Measurements from ENCODE around the gene DMAC1.

The DMAC1 gene

DNA sequence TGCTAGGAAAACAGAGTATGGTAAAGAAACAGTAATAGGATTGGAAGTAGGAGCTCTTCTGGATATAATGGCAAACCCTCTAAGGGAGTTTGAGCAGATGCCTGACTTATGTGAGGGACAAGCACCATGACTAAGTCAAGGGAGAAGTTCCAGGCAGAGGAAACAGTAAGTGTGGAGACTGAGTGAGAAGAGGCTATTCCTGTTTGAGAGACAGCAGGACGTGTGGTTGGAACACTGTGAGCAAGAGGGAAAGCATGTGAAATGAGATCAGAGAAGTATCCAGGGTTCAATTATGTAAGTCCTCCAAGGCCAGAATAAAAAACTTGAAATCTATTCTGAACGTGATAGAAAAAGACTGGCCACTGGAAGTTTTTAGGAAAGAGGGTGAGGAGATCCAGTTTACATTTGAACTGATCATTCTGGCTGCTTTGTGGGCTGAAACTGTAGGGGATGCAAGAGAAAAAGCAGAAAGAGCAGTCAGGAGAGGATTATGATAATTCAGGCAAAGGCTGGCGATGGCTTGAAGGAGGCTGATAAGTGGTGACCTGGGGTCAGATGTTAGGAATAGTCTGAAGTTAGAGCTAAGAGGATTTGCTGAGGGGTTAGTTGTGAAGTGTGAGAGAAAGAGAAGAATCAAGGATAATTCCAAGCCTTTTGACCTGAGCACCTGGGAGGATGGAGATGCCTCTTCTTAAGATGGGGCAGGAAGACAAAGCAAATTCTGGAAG is 19.2 kb downstream of the DMAC1 start:
- no peak for DNase-seq (ENCODE audit: low spot score)
- in situ Hi-C loops (cut with MboI; ENCODE audit: low pct_unique_long_range_greater_than_20kb, low sequenced_read_pairs, unreplicated experiment) = no loop called here
- TF ChIP-seq CTCF (IDR thresholded peaks at IDR 0.05; ENCODE audit: extremely low read depth, insufficient read depth, missing control alignments) = no peak

DNA sequence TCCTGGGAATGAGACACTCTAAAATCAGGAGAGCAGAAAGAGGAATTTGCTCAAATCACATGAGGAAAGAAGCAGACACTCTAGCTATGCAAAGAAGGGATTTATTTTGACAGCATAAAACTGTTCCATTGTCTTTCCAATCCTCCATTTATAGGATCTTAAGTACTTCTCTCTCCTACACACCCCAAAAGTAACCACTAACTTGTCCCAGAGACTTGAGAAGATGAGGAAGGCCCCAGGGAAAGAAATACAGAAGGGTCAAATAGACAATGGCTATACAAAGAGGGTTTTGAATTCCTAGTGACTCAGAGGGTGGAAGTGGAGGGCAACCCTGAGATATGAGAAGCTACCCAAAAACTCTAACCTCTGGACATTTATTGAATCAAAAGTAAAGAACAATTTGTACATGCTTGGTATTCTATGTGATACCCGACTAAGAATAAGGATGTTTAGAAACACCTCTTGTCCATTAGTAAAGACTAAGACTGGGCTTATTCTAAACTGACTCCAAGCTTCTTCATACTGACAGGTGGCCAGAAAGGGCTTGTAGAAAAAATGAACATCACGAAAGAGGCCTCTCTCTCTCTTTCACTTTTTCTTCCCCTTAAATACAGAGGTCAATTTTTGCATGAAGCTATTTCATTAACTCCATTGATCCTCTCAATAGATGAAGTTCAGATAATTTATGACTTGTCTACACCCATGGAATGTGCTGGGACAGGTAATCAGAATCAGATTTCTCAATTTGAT is 20.6 kb downstream of the DMAC1 start:
- DNase-seq (ENCODE audit: low spot score) = no peak
- TF ChIP-seq CTCF (IDR thresholded peaks at IDR 0.05; ENCODE audit: extremely low read depth, insufficient read depth, missing control alignments) = no peak
- in situ Hi-C loops (cut with MboI; ENCODE audit: low pct_unique_long_range_greater_than_20kb, low sequenced_read_pairs, unreplicated experiment) = no loop called here

GRCh38 chr9:7777771-7778170 is 21.8 kb downstream of the DMAC1 start:
- in situ Hi-C loops (cut with MboI; ENCODE audit: low pct_unique_long_range_greater_than_20kb, low sequenced_read_pairs, unreplicated experiment) = no loop called here
- DNase-seq (ENCODE audit: low spot score) = no peak
- TF ChIP-seq CTCF (IDR thresholded peaks at IDR 0.05; ENCODE audit: extremely low read depth, insufficient read depth, missing control alignments) = no peak

GRCh38 chr9:7770111-7770510 is 29.5 kb downstream of the DMAC1 start:
- no peak for DNase-seq (ENCODE audit: low spot score)
- no peak for TF ChIP-seq CTCF (IDR thresholded peaks at IDR 0.05; ENCODE audit: extremely low read depth, insufficient read depth, missing control alignments)
- in situ Hi-C loops (cut with MboI; ENCODE audit: low pct_unique_long_range_greater_than_20kb, low sequenced_read_pairs, unreplicated experiment) = no loop called here

DNA sequence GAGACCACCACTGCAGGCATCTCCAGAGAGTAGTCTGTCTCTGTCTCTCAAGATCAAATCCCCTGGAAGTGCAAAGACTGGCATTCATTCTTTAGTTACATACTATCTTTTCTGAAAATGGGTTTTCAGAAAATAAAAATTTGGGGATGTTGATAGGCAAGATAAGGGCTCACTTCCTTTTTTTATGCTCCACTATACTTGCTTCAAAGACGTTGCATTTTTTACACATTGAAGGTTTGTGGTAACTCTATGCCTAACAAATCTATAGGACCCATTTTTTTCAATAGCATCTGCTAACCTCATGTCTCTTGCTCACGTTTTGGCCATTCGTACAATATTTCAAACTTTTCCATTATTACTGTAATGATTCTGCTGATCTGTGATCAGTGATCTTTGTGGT is 37.0 kb downstream of the DMAC1 start:
- no peak for TF ChIP-seq CTCF (IDR thresholded peaks at IDR 0.05; ENCODE audit: extremely low read depth, insufficient read depth, missing control alignments)
- DNase-seq (ENCODE audit: low spot score) = no peak
- in situ Hi-C loops (cut with MboI; ENCODE audit: low pct_unique_long_range_greater_than_20kb, low sequenced_read_pairs, unreplicated experiment) = no loop called here

- in situ Hi-C loops (cut with MboI; ENCODE audit: low pct_unique_long_range_greater_than_20kb, low sequenced_read_pairs, unreplicated experiment) = no loop called here
- no peak for TF ChIP-seq CTCF (IDR thresholded peaks at IDR 0.05; ENCODE audit: extremely low read depth, insufficient read depth, missing control alignments)
- no peak for DNase-seq (ENCODE audit: low spot score)
Measured at GRCh38 chr9:7760014-7760415, 39.6 kb downstream of the DMAC1 start.

Measured in GM13977 (cell line).